HEK293T (cell line): ENCODE data around the gene LCTL.

Source experiments
- ARNT ChIP-seq: fragments of 450-650 bp; IDR thresholded peaks from 2 replicates; pipeline ENCODE4 v1.6.1; 2017; ENCODE audit warnings: mild to moderate bottlenecking
- ELF4 ChIP-seq: fragments of 450-650 bp; IDR thresholded peaks from 2 replicates; pipeline ENCODE4 v1.6.1; 2017; ENCODE audit warnings: antibody characterized with exemption
- FOXA1 ChIP-seq: fragments of 450-650 bp; IDR thresholded peaks from 2 replicates; pipeline ENCODE4 v1.6.1; 2016; ENCODE audit warnings: mild to moderate bottlenecking
- LEF1 ChIP-seq: fragments of 450-650 bp; IDR thresholded peaks from 2 replicates; pipeline ENCODE4 v1.6.1; 2017; ENCODE audit warnings: mild to moderate bottlenecking, borderline replicate concordance
- PKNOX1 ChIP-seq: fragments of 450-650 bp; IDR thresholded peaks from 2 replicates; pipeline ENCODE4 v1.6.1; 2016
- SP1 ChIP-seq: fragments of 450-650 bp; IDR thresholded peaks from 2 replicates; pipeline ENCODE4 v1.6.1; 2017
- SUZ12 ChIP-seq: fragments of 450-650 bp; IDR thresholded peaks from 2 replicates; pipeline ENCODE4 v1.6.1; 2016; ENCODE audit warnings: mild to moderate bottlenecking

GRCh38 chr15:66587749-66588148 is 22.0 kb upstream of the LCTL start:
- no peak for TF ChIP-seq PKNOX1
- TF ChIP-seq FOXA1: no peak
- TF ChIP-seq ARNT: no peak
- no peak for TF ChIP-seq ELF4
- TF ChIP-seq SUZ12: no peak
- TF ChIP-seq SP1: no peak
- TF ChIP-seq LEF1: no peak
